ENCODE results near the gene TAF15.

TAF15 gene

GRCh38 chr17:35788477-35789368 is 20.6 kb upstream of the TAF15 start:
- no peak for DNase-seq

- no peak for DNase-seq
These were observed 18.4 kb upstream of the TAF15 start for GRCh38 chr17:35790841-35791240.

- DNase-seq, result no peak
These were observed 17.5 kb upstream of the TAF15 start for GRCh38 chr17:35791681-35792350.

GRCh38 chr17:35793257-35793656 is 16.0 kb upstream of the TAF15 start:
- no peak for DNase-seq

- peak; percentile 26 to 34 for DNase-seq
These were observed 14.0 kb upstream of the TAF15 start, which contains the start of gene MMP28 for GRCh38 chr17:35795007-35795870. MMP28 (minus strand) TSS chr17:35795641; CDS start chr17:35795377, 264 bp downstream.

GRCh38 chr17:35795871-35796265 is 13.4 kb upstream of the TAF15 start:
- no peak for DNase-seq

GRCh38 chr17:35796942-35797341 is 12.3 kb upstream of the TAF15 start:
- DNase-seq, result no peak

GRCh38 chr17:35797370-35797769 is 11.9 kb upstream of the TAF15 start:
- no peak for DNase-seq

- no peak for DNase-seq
These were observed 11.4 kb upstream of the TAF15 start for GRCh38 chr17:35797918-35798317.

GRCh38 chr17:35799942-35800341 is 9.3 kb upstream of the TAF15 start:
- DNase-seq, result no peak

GRCh38 chr17:35801583-35802224 is 7.6 kb upstream of the TAF15 start:
- no peak for DNase-seq

GRCh38 chr17:35804658-35805192 is 4.6 kb upstream of the TAF15 start:
- peak; percentile 25 to 41 for DNase-seq

GRCh38 chr17:35807371-35808144 is 1.7 kb upstream of the TAF15 start:
- no peak for DNase-seq

- DNase-seq, result no peak
These were observed 883 bp upstream of the TAF15 start for GRCh38 chr17:35808240-35808961.

GRCh38 chr17:35809855-35810461 is 674 bp downstream of the TAF15 start:
- no peak for DNase-seq

GRCh38 chr17:35811759-35812158 is 2.5 kb downstream of the TAF15 start:
- DNase-seq, result no peak

- no peak for DNase-seq
These were observed 3.2 kb downstream of the TAF15 start for GRCh38 chr17:35812456-35812855.

GRCh38 chr17:35816723-35817122 is 7.4 kb downstream of the TAF15 start:
- no peak for DNase-seq

- DNase-seq, result no peak
These were observed 7.9 kb downstream of the TAF15 start for GRCh38 chr17:35817196-35817595.

GRCh38 chr17:35819455-35819854 is 10.2 kb downstream of the TAF15 start:
- no peak for DNase-seq
